ENCODE measurements around the gene THOC3.
"Not testable (repeated sequence)": the region's sequence is repeated elsewhere in the genome, so short reads cannot be mapped to it uniquely, and the experiment has no call there.

The THOC3 gene

GRCh38 chr5:175967471-175968372 is at the start of gene THOC3:
Gene THOC3, minus strand, starts transcription at chr5:175968315. Its CDS starts 107 bp downstream, at chr5:175968208.
- DNase-seq (ENCODE audit: low spot score), result peak; percentile 86

GRCh38 chr5:176017324-176017723 is 49.2 kb upstream of the THOC3 start:
- DNase-seq (ENCODE audit: low spot score), result not testable (repeated sequence)

- not testable (repeated sequence) for DNase-seq (ENCODE audit: low spot score)
Observed at GRCh38 chr5:176014360-176014759, 46.2 kb upstream of the THOC3 start.

GRCh38 chr5:176011088-176011487 is 43.0 kb upstream of the THOC3 start:
- DNase-seq (ENCODE audit: low spot score), result not testable (repeated sequence)

- not testable (repeated sequence) for DNase-seq (ENCODE audit: low spot score)
Observed at GRCh38 chr5:176010202-176010601, 42.1 kb upstream of the THOC3 start.

GRCh38 chr5:176007220-176007619 is 39.1 kb upstream of the THOC3 start:
- DNase-seq (ENCODE audit: low spot score), result not testable (repeated sequence)

GRCh38 chr5:176006819-176007218 is 38.7 kb upstream of the THOC3 start:
- not testable (repeated sequence) for DNase-seq (ENCODE audit: low spot score)

GRCh38 chr5:175997979-175998378 is 29.9 kb upstream of the THOC3 start:
- DNase-seq (ENCODE audit: low spot score), result not testable (repeated sequence)

GRCh38 chr5:175997495-175997894 is 29.4 kb upstream of the THOC3 start:
- DNase-seq (ENCODE audit: low spot score), result not testable (repeated sequence)

GRCh38 chr5:175996791-175997190 is 28.7 kb upstream of the THOC3 start:
- not testable (repeated sequence) for DNase-seq (ENCODE audit: low spot score)

- DNase-seq (ENCODE audit: low spot score), result not testable (repeated sequence)
Observed at GRCh38 chr5:175995506-175995905, 27.4 kb upstream of the THOC3 start.

GRCh38 chr5:175979371-175979995 is 11.4 kb upstream of the THOC3 start:
- not testable (repeated sequence) for DNase-seq (ENCODE audit: low spot score)

GRCh38 chr5:175968381-175968780 is 266 bp upstream of the THOC3 start:
- not testable (repeated sequence) for DNase-seq (ENCODE audit: low spot score)

GRCh38 chr5:175962329-175962728 is 5.8 kb downstream of the THOC3 start:
- not testable (repeated sequence) for DNase-seq (ENCODE audit: low spot score)

GRCh38 chr5:175960228-175960627 is 7.9 kb downstream of the THOC3 start:
- DNase-seq (ENCODE audit: low spot score), result not testable (repeated sequence)

GRCh38 chr5:175958515-175958914 is 9.6 kb downstream of the THOC3 start:
- DNase-seq (ENCODE audit: low spot score), result peak; percentile 8

- not testable (repeated sequence) for DNase-seq (ENCODE audit: low spot score)
Observed at GRCh38 chr5:175954107-175954506, 14.0 kb downstream of the THOC3 start.

- DNase-seq (ENCODE audit: low spot score), result not testable (repeated sequence)
Observed at GRCh38 chr5:175952810-175953209, 15.3 kb downstream of the THOC3 start.

GRCh38 chr5:175951339-175951969 is 16.7 kb downstream of the THOC3 start:
- not testable (repeated sequence) for DNase-seq (ENCODE audit: low spot score)

GRCh38 chr5:175948329-175949108 is 19.6 kb downstream of the THOC3 start:
- DNase-seq (ENCODE audit: low spot score), result not testable (repeated sequence)

GRCh38 chr5:175943253-175943652 is 24.9 kb downstream of the THOC3 start:
- not testable (repeated sequence) for DNase-seq (ENCODE audit: low spot score)

GRCh38 chr5:175940632-175941031 is 27.5 kb downstream of the THOC3 start:
- DNase-seq (ENCODE audit: low spot score), result not testable (repeated sequence)

All from RKO (cell line).